PC-3 (cell line): ENCODE results near the gene CELA2B. TPM values are rescaled to one million over a fixed set of nuclear protein-coding genes. Genes with fewer than 3 reads are reported as not detected.

Source experiments
- ATAC-seq: fragments of 200-7000 bp; cut with Tn5 transposase; 2 replicates; pipeline ENCODE4 v1.9.1; 2020; ENCODE audit warnings: mild to moderate bottlenecking, moderate library complexity
- BruUV-seq: library from RNA; stranded (reverse); fragments of 400-500 nt; replicated peaks from 2 replicates; lab custom pipeline; 2021; lab: Mats Ljungman, UMichigan
- CTCF ChIA-PET: fragments of 300-600 bp; sonication (Branson Sonifier 250); formaldehyde crosslinking; loops from one replicate; lab custom pipeline; 2022; ENCODE audit warnings: antibody characterized with exemption; lab: Charles Lee
- POLR2A ChIA-PET: fragments of 300-600 bp; sonication (Branson Sonifier 250); formaldehyde crosslinking; loops from one replicate; lab custom pipeline; 2022; ENCODE audit warnings: antibody characterized with exemption; ENCODE audit not compliant: unreplicated experiment; lab: Charles Lee
- DNase-seq: peaks from one replicate; pipeline ENCODE4 v3.0.0-alpha.2; 2015
- H2AFZ ChIP-seq: fragments of 300-600 bp; sonication (generic); 2 replicates; pipeline ENCODE4 v1.6.0; 2016; ENCODE audit warnings: antibody characterized with exemption, low read length
- H3F3A ChIP-seq: fragments of 300-600 bp; sonication (generic); one replicate; pipeline ENCODE4 v1.6.0; 2017; ENCODE audit warnings: antibody characterized with exemption, low read length, control low read depth, mild to moderate bottlenecking; ENCODE audit not compliant: unreplicated experiment
- H3K27ac ChIP-seq: fragments of 300-600 bp; sonication (generic); 2 replicates; pipeline ENCODE4 v1.5.1; 2016; ENCODE audit warnings: mild to moderate bottlenecking, low read length
- H3K27me3 ChIP-seq: fragments of 300-600 bp; sonication (generic); 2 replicates; pipeline ENCODE4 v1.6.1; 2016; ENCODE audit warnings: low read length, mixed read lengths
- H3K36me3 ChIP-seq: fragments of 300-600 bp; sonication (generic); 2 replicates; pipeline ENCODE4 v1.6.1; 2016; ENCODE audit warnings: low read depth, mixed run types, low read length, mixed read lengths
- H3K4me1 ChIP-seq: fragments of 300-600 bp; sonication (generic); 2 replicates; pipeline ENCODE4 v1.5.1; 2016; ENCODE audit warnings: low read length; ENCODE audit not compliant: insufficient read depth
- H3K4me2 ChIP-seq: fragments of 300-600 bp; sonication (generic); 2 replicates; pipeline ENCODE4 v1.6.0; 2016; ENCODE audit warnings: low read length
- H3K4me3 ChIP-seq: fragments of 300-600 bp; sonication (generic); 2 replicates; pipeline ENCODE4 v1.5.1; 2016; ENCODE audit warnings: mild to moderate bottlenecking, low read length, mixed read lengths
- H3K79me2 ChIP-seq: fragments of 300-600 bp; sonication (generic); 2 replicates; pipeline ENCODE4 v1.6.1; 2017; ENCODE audit warnings: low read length, mixed read lengths
- H3K9ac ChIP-seq: fragments of 300-600 bp; sonication (generic); 2 replicates; pipeline ENCODE4 v1.6.0; 2016; ENCODE audit warnings: mild to moderate bottlenecking, low read length
- H3K9me2 ChIP-seq: fragments of 300-600 bp; sonication (generic); replicated peaks from 2 replicates; pipeline ENCODE4 v1.6.1; 2016; ENCODE audit warnings: mixed run types, low read length, mixed read lengths
- H3K9me3 ChIP-seq: fragments of 300-600 bp; sonication (generic); 2 replicates; pipeline ENCODE4 v1.6.1; 2016; ENCODE audit warnings: low read length, mixed read lengths
- H4K20me1 ChIP-seq: fragments of 300-600 bp; sonication (generic); 2 replicates; pipeline ENCODE4 v1.6.1; 2016; ENCODE audit warnings: low read length, mixed read lengths
- EZH2 ChIP-seq: fragments of 300-600 bp; sonication (generic); IDR thresholded peaks from one replicate; pipeline ENCODE4 v1.6.1; 2017; ENCODE audit warnings: antibody characterized with exemption, mild to moderate bottlenecking, low read length; ENCODE audit not compliant: unreplicated experiment
- EZH2phosphoT487 ChIP-seq: fragments of 300-600 bp; sonication (generic); IDR thresholded peaks from 2 replicates; pipeline ENCODE4 v1.6.1; 2018; ENCODE audit warnings: mild to moderate bottlenecking, antibody characterized with exemption, low read length, borderline replicate concordance
- intact Hi-C: fragments of 100-400 bp; cut with micrococcal nuclease; formaldehyde crosslinking; loops from 2 replicates; pipeline ENCODE4 v1.9.0; 2023
- total RNA-seq: library from RNA; depleted of rRNA; stranded (reverse); fragments of >200 nt; gene quantifications from 2 replicates; pipeline ENCODE4 v1.2.3, GENCODE V29; 2014
- TF ChIP-seq, protein P1 (sequence below): fragments of 300-600 bp; sonication (generic); conservative IDR thresholded peaks from 2 replicates; pipeline ENCODE4 v1.5.1; 2017; ENCODE audit warnings: antibody characterized with exemption, low read depth, mild to moderate bottlenecking, low read length

CELA2B gene
- total RNA-seq, 1 experiment from 2014 or later, result not detected

DNA sequence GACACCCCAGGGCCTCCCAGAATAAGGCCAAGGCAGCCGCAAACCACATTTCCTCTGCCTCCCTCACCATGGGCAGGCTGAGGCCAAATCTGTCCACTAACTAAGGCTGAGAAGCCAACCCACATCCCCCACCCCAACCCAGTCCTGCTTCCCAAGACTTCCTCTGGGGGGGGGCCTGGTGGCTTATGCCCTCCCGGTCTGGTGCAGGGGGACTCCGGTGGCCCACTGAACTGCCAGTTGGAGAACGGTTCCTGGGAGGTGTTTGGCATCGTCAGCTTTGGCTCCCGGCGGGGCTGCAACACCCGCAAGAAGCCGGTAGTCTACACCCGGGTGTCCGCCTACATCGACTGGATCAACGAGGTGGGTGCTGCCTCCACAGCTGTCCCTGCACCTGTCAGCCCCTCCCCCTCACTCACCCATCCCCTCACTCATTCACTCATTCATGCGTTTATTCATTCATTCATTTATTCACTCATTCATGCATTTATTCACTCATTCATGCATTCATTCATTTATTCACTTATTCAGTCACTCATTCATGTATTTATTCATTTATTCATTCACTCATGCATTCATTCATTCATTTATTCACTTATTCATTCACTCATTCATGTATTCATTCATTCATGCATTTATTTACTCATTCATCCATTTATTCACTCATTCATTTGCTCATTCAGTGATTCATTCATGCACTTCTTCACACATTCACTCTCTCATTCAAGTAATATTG lies 30.3 kb upstream of the CELA2B start:
- ChIA-PET POLR2A (no interaction called here), CTCF (no interaction called here)
- ATAC-seq (no peak), DNase-seq (no peak)
- no peaks in the 10 kb centered on the region for H3K36me3 ChIP-seq
- H3K4me2 ChIP-seq, result no peak overlapping the region
- no peak overlapping the region for H3K4me3 ChIP-seq
- no peaks in the 10 kb centered on the region for H3F3A ChIP-seq
- no peaks in the 10 kb centered on the region for H3K79me2 ChIP-seq
- H3K9ac ChIP-seq, result no peak overlapping the region
- H3K9me2 ChIP-seq, result no peaks in the 10 kb centered on the region
- no peaks in the 10 kb centered on the region for H3K4me1 ChIP-seq
- H3K9me3 ChIP-seq, result no peaks in the 10 kb centered on the region
- H4K20me1 ChIP-seq, result no peaks in the 10 kb centered on the region
- intact Hi-C loops, result no loop called here
- no peaks in the 10 kb centered on the region for H3K27me3 ChIP-seq
- H2AFZ ChIP-seq, result no peak overlapping the region
- TF ChIP-seq, protein P1, sequence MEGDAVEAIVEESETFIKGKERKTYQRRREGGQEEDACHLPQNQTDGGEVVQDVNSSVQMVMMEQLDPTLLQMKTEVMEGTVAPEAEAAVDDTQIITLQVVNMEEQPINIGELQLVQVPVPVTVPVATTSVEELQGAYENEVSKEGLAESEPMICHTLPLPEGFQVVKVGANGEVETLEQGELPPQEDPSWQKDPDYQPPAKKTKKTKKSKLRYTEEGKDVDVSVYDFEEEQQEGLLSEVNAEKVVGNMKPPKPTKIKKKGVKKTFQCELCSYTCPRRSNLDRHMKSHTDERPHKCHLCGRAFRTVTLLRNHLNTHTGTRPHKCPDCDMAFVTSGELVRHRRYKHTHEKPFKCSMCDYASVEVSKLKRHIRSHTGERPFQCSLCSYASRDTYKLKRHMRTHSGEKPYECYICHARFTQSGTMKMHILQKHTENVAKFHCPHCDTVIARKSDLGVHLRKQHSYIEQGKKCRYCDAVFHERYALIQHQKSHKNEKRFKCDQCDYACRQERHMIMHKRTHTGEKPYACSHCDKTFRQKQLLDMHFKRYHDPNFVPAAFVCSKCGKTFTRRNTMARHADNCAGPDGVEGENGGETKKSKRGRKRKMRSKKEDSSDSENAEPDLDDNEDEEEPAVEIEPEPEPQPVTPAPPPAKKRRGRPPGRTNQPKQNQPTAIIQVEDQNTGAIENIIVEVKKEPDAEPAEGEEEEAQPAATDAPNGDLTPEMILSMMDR, result no peak
- TF ChIP-seq EZH2phosphoT487 (no peak), EZH2 (no peak)
- no peak overlapping the region for H3K27ac ChIP-seq
- no TSS peak for BruUV-seq

DNA sequence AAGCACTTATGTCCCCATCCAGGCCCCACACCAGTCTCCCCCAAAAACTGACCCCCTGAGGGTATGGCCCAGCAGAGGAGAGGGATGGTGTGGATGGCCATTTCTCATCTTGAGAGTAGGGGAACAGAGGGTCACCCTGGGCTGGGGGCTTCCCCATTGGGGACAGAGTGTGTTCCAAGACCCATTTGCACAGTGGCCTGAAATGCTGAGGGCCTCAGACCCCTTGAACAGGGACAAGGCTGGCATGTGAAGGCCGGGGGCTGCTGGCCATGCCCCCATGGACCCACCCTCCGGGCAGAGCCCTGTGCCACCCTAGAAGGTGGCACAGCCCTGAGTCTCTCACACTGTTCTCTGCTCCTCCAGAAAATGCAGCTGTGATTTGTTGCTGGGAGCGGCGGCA lies 29.7 kb upstream of the CELA2B start:
- H2AFZ ChIP-seq, result no peak overlapping the region
- no peaks in the 10 kb centered on the region for H3K9me2 ChIP-seq
- H3K27me3 ChIP-seq, result no peaks in the 10 kb centered on the region
- H3K79me2 ChIP-seq, result no peaks in the 10 kb centered on the region
- no peaks in the 10 kb centered on the region for H3K36me3 ChIP-seq
- ChIA-PET CTCF (no interaction called here), POLR2A (no interaction called here)
- H3K27ac ChIP-seq, result no peak overlapping the region
- no peak overlapping the region for H3K9ac ChIP-seq
- no TSS peak for BruUV-seq
- no peak for DNase-seq
- TF ChIP-seq, protein P1, result no peak
- TF ChIP-seq EZH2, result no peak
- no peaks in the 10 kb centered on the region for H3K4me1 ChIP-seq
- H3K9me3 ChIP-seq, result no peaks in the 10 kb centered on the region
- intact Hi-C loops, result no loop called here
- H4K20me1 ChIP-seq, result no peaks in the 10 kb centered on the region
- H3K4me3 ChIP-seq, result no peak overlapping the region
- H3F3A ChIP-seq, result no peaks in the 10 kb centered on the region
- no peak overlapping the region for H3K4me2 ChIP-seq
- ATAC-seq, result no peak

DNA sequence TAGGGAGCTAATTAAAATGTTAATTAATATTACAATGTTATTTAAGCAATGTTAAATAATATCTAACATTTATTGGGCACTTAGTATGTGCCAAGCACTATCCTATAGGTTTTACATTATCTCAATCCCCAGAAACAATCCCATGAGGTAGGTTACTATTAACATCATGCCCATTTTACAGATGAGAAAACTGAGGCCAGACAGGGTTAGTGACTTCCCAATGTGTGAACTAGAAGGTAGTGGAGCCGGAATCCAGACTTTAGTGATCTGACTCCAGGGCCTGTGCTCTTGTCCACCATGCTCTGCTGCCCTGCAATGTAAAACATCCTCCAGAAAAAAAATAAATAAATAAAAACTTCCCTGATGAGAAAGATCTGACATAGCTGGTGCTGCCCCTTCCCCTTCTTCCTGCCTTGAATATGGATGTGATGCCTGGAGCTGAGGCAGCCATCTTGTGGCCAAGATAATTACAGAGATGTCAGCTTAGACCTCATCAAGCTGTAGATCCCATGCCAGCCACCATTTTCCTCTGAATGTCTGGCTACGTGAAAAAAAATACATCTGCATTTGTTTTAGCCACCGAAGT lies 26.9 kb upstream of the CELA2B start:
- Histone ChIP-seq H3K4me1 (peaks cover 5% of the 10 kb centered on the region; the same call in 1 of the 2 replicates), H3K79me2 (no peaks in the 10 kb centered on the region), H3K4me3 (no peak overlapping the region), H3K4me2 (no peak overlapping the region), H3K9me2 (no peaks in the 10 kb centered on the region), H3F3A (no peaks in the 10 kb centered on the region), H3K9me3 (no peaks in the 10 kb centered on the region), H3K36me3 (no peaks in the 10 kb centered on the region), H3K27me3 (no peaks in the 10 kb centered on the region), H3K27ac (no peak overlapping the region), H2AFZ (no peak overlapping the region), H3K9ac (no peak overlapping the region), H4K20me1 (no peaks in the 10 kb centered on the region)
- no TSS peak for BruUV-seq
- no peak for TF ChIP-seq EZH2phosphoT487
- TF ChIP-seq, protein P1, result no peak
- no peak for TF ChIP-seq EZH2
- POLR2A ChIA-PET, result no interaction called here
- intact Hi-C loops, result no loop called here
- CTCF ChIA-PET, result no interaction called here
- DNase-seq, result no peak
- no peak for ATAC-seq
